GM20431 (cell line): ENCODE measurements around the gene NT5DC3.

Experiments
- in situ Hi-C: fragments of 300-500 bp; cut with MseI, MboI; formaldehyde crosslinking; loops from one replicate; pipeline ENCODE4 v1.15.0; 2020; ENCODE audit warnings: low sequenced_read_pairs; ENCODE audit not compliant: unreplicated experiment

The NT5DC3 gene

DNA sequence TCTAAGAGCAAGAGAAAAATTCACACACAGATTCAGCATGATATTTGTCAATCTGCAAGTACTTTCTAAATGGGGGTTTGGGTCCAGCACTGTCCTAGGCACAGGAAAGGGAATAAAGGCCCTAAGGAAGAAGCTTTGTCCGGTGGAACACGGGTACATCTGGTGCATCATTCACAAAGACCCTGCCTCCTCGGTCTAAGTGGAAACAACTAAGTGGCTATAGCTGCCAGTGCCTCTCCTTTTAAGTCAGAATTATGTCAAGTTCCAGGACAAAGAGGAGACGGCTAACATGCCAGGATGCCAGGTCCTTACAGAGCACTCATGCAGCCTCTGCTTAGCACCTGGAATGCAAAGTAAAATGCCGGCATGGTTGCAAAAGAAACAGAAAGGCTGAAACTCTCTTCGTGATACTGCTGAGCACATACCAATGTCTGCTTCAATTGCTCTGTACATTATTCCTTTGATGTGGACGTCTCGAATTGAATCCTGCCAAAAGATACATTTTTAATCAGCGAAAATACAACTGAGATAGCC lies 47.5 kb downstream of the NT5DC3 start:
- in situ Hi-C loops, result no loop called here

GRCh38 chr12:103793046-103793445 lies 48.0 kb downstream of the NT5DC3 start:
- in situ Hi-C loops, result no loop called here

DNA sequence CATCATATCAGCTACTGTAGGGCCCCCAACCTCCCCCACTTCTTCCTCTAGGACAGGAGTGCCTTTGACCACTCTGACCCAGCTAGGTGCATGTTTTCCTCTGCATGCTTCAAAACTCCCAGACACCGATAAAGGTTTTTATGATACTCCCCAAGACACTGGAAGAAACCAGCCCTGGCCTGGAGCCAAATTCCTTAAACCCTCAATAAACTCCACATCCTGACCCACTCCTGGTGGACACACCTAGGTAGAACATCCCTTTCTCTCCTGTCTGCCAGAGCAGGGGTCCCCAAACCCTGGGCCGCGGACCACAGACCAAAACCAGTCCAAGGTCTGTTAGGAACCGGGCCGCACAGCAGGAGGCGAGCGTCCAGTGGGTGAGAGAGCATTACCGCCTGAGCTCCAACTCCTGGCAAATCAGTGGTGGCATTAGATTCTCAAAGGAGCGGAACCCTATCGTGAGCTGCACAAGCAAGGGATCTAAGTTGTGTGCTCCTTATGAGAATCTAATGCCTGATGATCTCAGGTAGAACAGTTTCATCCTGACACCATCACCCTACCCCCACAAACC lies 49.6 kb downstream of the NT5DC3 start:
- in situ Hi-C loops, result no loop called here

- in situ Hi-C loops, result no loop called here
Observed at GRCh38 chr12:103786201-103786600, 54.8 kb downstream of the NT5DC3 start.

GRCh38 chr12:103785243-103786031 lies 55.6 kb downstream of the NT5DC3 start:
- in situ Hi-C loops, result no loop called here

DNA sequence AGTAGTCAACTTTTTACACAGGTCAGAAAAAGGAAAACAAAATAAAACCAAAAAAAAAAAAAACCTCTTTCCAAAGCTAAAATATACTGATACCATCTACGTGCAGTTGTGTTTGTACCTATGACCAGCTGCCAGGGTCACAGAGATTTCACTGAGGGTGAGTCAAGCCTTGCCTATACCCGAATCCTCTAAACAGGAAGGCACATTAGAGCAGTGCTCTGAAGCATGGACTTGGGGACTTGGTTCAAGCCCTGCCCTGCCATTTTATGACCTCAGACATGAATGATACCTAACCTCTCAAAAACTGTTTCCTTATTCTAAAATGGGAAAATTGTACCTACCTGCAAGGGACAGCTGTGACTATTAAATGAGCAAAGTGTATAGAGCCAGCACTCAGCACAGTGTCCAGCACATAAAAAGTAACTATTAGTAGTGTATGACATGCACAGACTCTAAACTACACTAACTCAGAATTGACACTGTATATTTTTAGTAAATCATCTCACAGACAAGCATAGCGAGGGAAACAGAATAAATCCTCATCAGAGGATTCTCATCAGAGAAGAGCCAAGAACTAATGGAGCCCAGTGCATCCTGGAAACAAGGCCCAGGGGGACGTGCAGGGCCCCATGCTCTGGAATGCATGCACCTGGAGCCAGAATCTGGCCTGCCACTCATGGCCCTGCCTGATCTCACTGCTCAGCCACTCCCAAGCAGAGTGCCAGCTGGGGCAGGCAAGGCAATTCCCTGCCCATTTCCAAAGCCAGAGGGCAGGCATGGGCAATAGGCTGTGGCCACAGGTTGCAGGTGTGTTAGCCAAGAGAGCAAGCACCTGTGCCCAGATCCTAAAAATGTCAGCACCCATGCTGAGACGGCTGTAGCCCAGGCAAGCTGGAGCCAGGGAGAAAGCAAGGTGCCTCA lies 57.0 kb downstream of the NT5DC3 start:
- in situ Hi-C loops, result no loop called here

DNA sequence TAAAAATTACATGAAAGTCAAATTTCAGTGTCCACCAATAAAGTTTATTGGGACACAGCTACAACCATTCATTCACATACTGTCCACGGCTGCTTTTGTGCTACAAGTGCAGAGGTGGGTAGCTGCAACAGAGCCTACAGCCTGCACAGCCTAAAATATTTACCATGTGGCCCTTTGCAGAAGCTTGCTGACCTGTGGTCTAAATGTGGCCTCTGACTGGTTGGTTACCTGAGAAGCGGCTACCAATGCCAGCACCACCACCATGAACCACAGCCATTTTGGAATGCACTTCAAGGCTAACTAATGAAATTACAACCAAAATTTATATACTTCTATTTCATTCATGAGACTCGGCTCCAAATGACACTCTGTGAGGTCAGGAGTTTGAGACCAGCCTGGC lies 58.6 kb downstream of the NT5DC3 start:
- in situ Hi-C loops, result no loop called here

GRCh38 chr12:103780992-103781391 lies 60.0 kb downstream of the NT5DC3 start:
- in situ Hi-C loops, result no loop called here

DNA sequence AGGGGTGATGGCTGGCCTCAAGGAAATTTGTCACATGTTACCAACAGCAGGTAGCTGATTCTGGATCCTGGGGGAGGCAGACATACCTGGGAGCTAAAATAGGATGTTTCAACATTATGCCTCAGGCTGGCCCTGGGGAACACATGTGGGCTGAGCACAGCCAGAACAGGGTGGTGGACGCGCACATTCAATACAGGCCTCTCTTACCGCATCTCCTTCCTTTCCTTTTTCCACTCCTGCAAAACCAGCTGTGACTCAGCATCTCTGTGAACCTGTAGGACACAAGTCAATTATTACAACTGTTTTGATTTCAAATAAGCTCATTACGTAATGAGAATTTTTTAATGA lies 61.0 kb downstream of the NT5DC3 start:
- in situ Hi-C loops, result no loop called here

- in situ Hi-C loops, result no loop called here
Observed at GRCh38 chr12:103779410-103780092, 61.5 kb downstream of the NT5DC3 start.

DNA sequence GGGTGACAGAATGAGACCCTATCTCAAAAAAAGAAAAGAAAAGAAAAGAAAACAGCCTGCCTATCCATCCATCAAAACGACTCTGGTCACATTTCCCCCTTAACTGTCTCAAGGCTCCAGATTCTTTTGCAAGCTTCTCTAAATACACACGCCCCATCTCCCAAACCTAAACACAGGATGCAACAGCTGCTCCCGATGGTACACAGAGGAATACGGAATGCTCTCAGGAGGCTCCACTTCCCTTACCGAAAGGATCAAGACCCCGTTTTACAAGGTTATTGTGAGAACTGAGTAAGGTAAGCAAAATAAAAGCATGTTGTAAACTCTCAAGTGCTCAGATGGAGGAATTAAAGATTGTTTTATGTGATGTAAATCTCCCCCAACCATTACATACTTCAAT lies 62.3 kb downstream of the NT5DC3 start:
- in situ Hi-C loops, result no loop called here

- in situ Hi-C loops, result no loop called here
Observed at GRCh38 chr12:103774977-103775560, 66.0 kb downstream of the NT5DC3 start.

GRCh38 chr12:103773109-103773910 lies 67.7 kb downstream of the NT5DC3 start:
- in situ Hi-C loops, result no loop called here

GRCh38 chr12:103772367-103773108 lies 68.5 kb downstream of the NT5DC3 start:
- in situ Hi-C loops, result no loop called here

- in situ Hi-C loops, result no loop called here
Observed at GRCh38 chr12:103771466-103771865, 69.6 kb downstream of the NT5DC3 start.

- in situ Hi-C loops, result no loop called here
Observed at GRCh38 chr12:103769240-103769945, 71.6 kb downstream of the NT5DC3 start.

GRCh38 chr12:103768467-103769123 lies 72.4 kb downstream of the NT5DC3 start:
- in situ Hi-C loops, result no loop called here
